ENCODE results near the gene PDZD7. TPM values are rescaled to one million over a fixed set of nuclear protein-coding genes. Genes with fewer than 3 reads are reported as not detected.

The PDZD7 gene
- polyA plus RNA-seq, 1 of the 3 experiments (the other 2 are of a cell fraction), result 1.9 TPM

- TF ChIP-seq EP300 (IDR thresholded peaks at IDR 0.05; ENCODE audit: borderline replicate concordance in 1 of 2, low read depth in 1 of 2, low read length in 1 of 2), result peak; percentile 33 to 73; a peak in 2 of 4 replicates
Observed at GRCh38 chr10:101032637-101033224, 1.8 kb upstream of the PDZD7 start (continued).

GRCh38 chr10:101031796-101032636 lies 1.1 kb upstream of the PDZD7 start:
- Histone ChIP-seq H3K9me2 (no peaks in the 10 kb centered on the region), H3K27ac (ENCODE audit: low read depth in 2 of 2, low read length in 1 of 2) (peak overlapping the region; percentile 98 to 99), H3K27me3 (ENCODE audit: insufficient read depth) (no peaks in the 10 kb centered on the region), H3F3A (replicated peaks; ENCODE audit: insufficient read depth) (peaks cover 20% of the 10 kb centered on the region), H3K4me3 (ENCODE audit: low read depth in 2 of 2, low read length in 1 of 2) (peak overlapping the region; percentile 84 to 98), H3K9ac (peak overlapping the region; percentile 96), H4K20me1 (ENCODE audit: insufficient read depth) (peaks cover 39% of the 10 kb centered on the region), H3K4me1 (ENCODE audit: control insufficient read depth in 1 of 2, insufficient read depth in 2 of 2, low read depth in 1 of 2, low read length in 1 of 2) (peaks cover 7 to 40% of the 10 kb centered on the region in 2 experiments; a peak in 2 of 4 replicates), H3K9me3 (no peaks in the 10 kb centered on the region), H3K4me2 (peak overlapping the region; percentile 94), H3K36me3 (replicated peaks in 1 of 2; ENCODE audit: control insufficient read depth in 1 of 2, insufficient read depth in 2 of 2, low read length in 1 of 2) (peaks cover 22 to 25% of the 10 kb centered on the region in 2 experiments), H3K79me2 (ENCODE audit: insufficient read depth) (peaks cover 46% of the 10 kb centered on the region), H2AFZ (ENCODE audit: low read depth) (peak overlapping the region; percentile 81; the same call in 1 of the 2 replicates)
- WGBS (ENCODE audit: low lambda C conversion rate), result 2% methylated on average over 22 of the region's 47 CpGs
- CTCF ChIA-PET, result interaction anchor here (0.8 to 15.0 kb wide), 14 partner anchors 9 to 143 kb away, joined by 3 to 198 read pairs (median 8); partner anchors contain the start of genes KAZALD1 and LZTS2
- POLR2A ChIA-PET, result interaction anchor here (0.7 to 2.7 kb wide), 5 partner anchors 9 to 45 kb away, joined by 3 to 16 read pairs (median 4); partner anchors contain the start of genes LZTS2 and MRPL43
- DNase-seq, result peak; percentile 80
- TF ChIP-seq FOSL2 (IDR thresholded peaks at IDR 0.05; ENCODE audit: borderline replicate concordance, low read depth) (no peak), POLR2AphosphoS5 (IDR thresholded peaks at IDR 0.05; ENCODE audit: low read depth, low read length) (0 out of 2 replicates have a peak, but pooled peaks have one; percentile 50), YY1 (IDR thresholded peaks at IDR 0.05; ENCODE audit: low read depth) (0 out of 2 replicates have a peak, but pooled peaks have one; percentile 2)

- Histone ChIP-seq H3K9ac (0 out of 2 replicates have a peak overlapping the region, but pooled peaks have one; percentile 96), H3K4me2 (peak overlapping the region; percentile 94), H3K79me2 (ENCODE audit: insufficient read depth) (peaks cover 34% of the 10 kb centered on the region), H3K36me3 (replicated peaks in 1 of 2; ENCODE audit: control insufficient read depth in 1 of 2, insufficient read depth in 2 of 2, low read length in 1 of 2) (peaks cover 10 to 11% of the 10 kb centered on the region in 2 experiments), H3F3A (replicated peaks; ENCODE audit: insufficient read depth) (peaks cover 18% of the 10 kb centered on the region), H3K4me3 (ENCODE audit: low read depth in 2 of 2, low read length in 1 of 2) (peak overlapping the region; percentile 84 to 98), H3K27me3 (ENCODE audit: insufficient read depth) (no peaks in the 10 kb centered on the region), H3K9me2 (no peaks in the 10 kb centered on the region), H3K9me3 (no peaks in the 10 kb centered on the region), H3K27ac (ENCODE audit: low read depth in 2 of 2, low read length in 1 of 2) (no peak overlapping the region; a peak in 1 of 4 replicates), H4K20me1 (ENCODE audit: insufficient read depth) (peaks cover 29% of the 10 kb centered on the region), H2AFZ (ENCODE audit: low read depth) (peak overlapping the region; percentile 89; the same call in 1 of the 2 replicates), H3K4me1 (ENCODE audit: control insufficient read depth in 1 of 2, insufficient read depth in 2 of 2, low read depth in 1 of 2, low read length in 1 of 2) (peaks cover 7 to 43% of the 10 kb centered on the region in 2 experiments; a peak in 2 of 4 replicates)
- ChIA-PET CTCF (interaction anchor here (0.7 to 15.0 kb wide), 15 partner anchors 10 to 360 kb away, joined by 3 to 198 read pairs (median 7); partner anchors contain the start of gene LZTS2), POLR2A (interaction anchor here (1.2 to 2.7 kb wide), 4 partner anchors 12 to 44 kb away, joined by 3 to 16 read pairs (median 6); partner anchors contain the start of genes LZTS2 and MRPL43)
- WGBS (ENCODE audit: low lambda C conversion rate), result 69% methylated on average over 7 of the region's 25 CpGs
- TF ChIP-seq RXRA (IDR thresholded peaks at IDR 0.05; ENCODE audit: borderline replicate concordance, low read depth) (no peak), RFX5 (IDR thresholded peaks at IDR 0.05; ENCODE audit: low read length) (no peak), EP300 (IDR thresholded peaks at IDR 0.05; ENCODE audit: borderline replicate concordance in 1 of 2, low read depth in 1 of 2, low read length in 1 of 2) (no peak), FOSL2 (IDR thresholded peaks at IDR 0.05; ENCODE audit: borderline replicate concordance, low read depth) (no peak), GATA2 (CRISPR knock-in tag; IDR thresholded peaks at IDR 0.05) (no peak)
- DNase-seq, result peak; percentile 53
Observed at GRCh38 chr10:101030496-101031127, 317 bp downstream of the PDZD7 start.
